Activated T-cell treated with anti-CD3 and anti-CD28 coated beads, Interleukin-2, amount 50 U/mL, for 1 hour (primary cell): Measurements from ENCODE around the gene TUBB1.
A peak's percentile ranks its signal among the peaks of the same experiment; 100 is the strongest.
"Not testable (repeated sequence)": the region's sequence is repeated elsewhere in the genome, so short reads cannot be mapped to it uniquely, and the experiment has no call there.

Experiments
- DNase-seq: peaks from one replicate; pipeline ENCODE4 v3.0.0-alpha.2; 2020

The TUBB1 gene

GRCh38 chr20:59019217-59019616 lies at the start of gene TUBB1:
TSS of gene TUBB1 (plus strand) at chr20:59019429. CDS start at chr20:59019523, 94 bp downstream.
- peak; percentile 13 for DNase-seq

- DNase-seq: no peak
Observed at GRCh38 chr20:58969439-58969838, 49.8 kb upstream of the TUBB1 start.

- DNase-seq: no peak
Observed at GRCh38 chr20:58970146-58970545, 49.1 kb upstream of the TUBB1 start.

- no peak for DNase-seq
Observed at GRCh38 chr20:58971429-58971828, 47.8 kb upstream of the TUBB1 start.

- no peak for DNase-seq
Observed at GRCh38 chr20:58973179-58973578, 46.0 kb upstream of the TUBB1 start.

- no peak for DNase-seq
Observed at GRCh38 chr20:58973866-58974265, 45.4 kb upstream of the TUBB1 start.

GRCh38 chr20:58975353-58975752 lies 43.9 kb upstream of the TUBB1 start:
- no peak for DNase-seq

GRCh38 chr20:58976061-58976730 lies 43.0 kb upstream of the TUBB1 start:
- DNase-seq: no peak

GRCh38 chr20:58978351-58979190 lies 40.7 kb upstream of the TUBB1 start:
- no peak for DNase-seq

- peak; percentile 95 for DNase-seq
Observed at GRCh38 chr20:58980711-58981627, 38.3 kb upstream of the TUBB1 start, which contains the start of gene NELFCD. TSS of gene NELFCD (plus strand) at chr20:58981256. CDS start at chr20:58981310, 54 bp downstream.

- DNase-seq: peak; percentile 34
Observed at GRCh38 chr20:58981628-58982364, 37.4 kb upstream of the TUBB1 start.

- no peak for DNase-seq
Observed at GRCh38 chr20:58982406-58983114, 36.7 kb upstream of the TUBB1 start.

GRCh38 chr20:58983115-58983468 lies 36.1 kb upstream of the TUBB1 start:
- DNase-seq: not testable (repeated sequence)

GRCh38 chr20:58984691-58985090 lies 34.5 kb upstream of the TUBB1 start:
- no peak for DNase-seq

GRCh38 chr20:58985656-58986055 lies 33.6 kb upstream of the TUBB1 start:
- DNase-seq: no peak

- no peak for DNase-seq
Observed at GRCh38 chr20:58986286-58986967, 32.8 kb upstream of the TUBB1 start.

GRCh38 chr20:58986968-58987517 lies 32.2 kb upstream of the TUBB1 start:
- DNase-seq: no peak

GRCh38 chr20:58987790-58988564 lies 31.3 kb upstream of the TUBB1 start:
- no peak for DNase-seq

- DNase-seq: no peak
Observed at GRCh38 chr20:58988565-58988882, 30.7 kb upstream of the TUBB1 start.

GRCh38 chr20:58989196-58989595 lies 30.0 kb upstream of the TUBB1 start:
- no peak for DNase-seq
